HCT116 (cell line): ENCODE measurements around the gene HBM. TPM values are rescaled to one million over a fixed set of nuclear protein-coding genes. Genes with fewer than 3 reads are reported as not detected.

Experiments
- ATAC-seq: fragments of 200-7000 bp; cut with Tn5 transposase; 2 replicates; pipeline ENCODE4 v1.9.1; 2020; ENCODE audit warnings: mild to moderate bottlenecking, moderate library complexity
- BruUV-seq: library from RNA; stranded (reverse); fragments of 400-500 nt; replicated peaks from 2 replicates; lab custom pipeline; 2021; lab: Mats Ljungman, UMichigan
- CTCF ChIA-PET: fragments of 300-600 bp; sonication (Branson Sonifier 250); formaldehyde crosslinking; loops from one replicate; lab custom pipeline; 2021; ENCODE audit warnings: antibody characterized with exemption; lab: Charles Lee
- POLR2A ChIA-PET: fragments of 300-600, 350-600 bp; sonication (Branson Sonifier 250); formaldehyde crosslinking; loops from one replicate; lab custom pipeline; 2021; ENCODE audit warnings: antibody characterized with exemption; lab: Charles Lee
- RAD21 ChIA-PET, 2 experiments: fragments of 300-600 bp; sonication (Branson Sonifier 250); formaldehyde crosslinking; loops; one replicate each; lab custom pipeline; 2023; ENCODE audit warnings: low total read pairs in 2 of 2; ENCODE audit not compliant: uncharacterized antibody in 2 of 2, unreplicated experiment in 2 of 2, low non-redundant PET in 1 of 2; lab: Charles Lee
- DNase-seq: peaks from one replicate; pipeline ENCODE4 v3.0.0-alpha.2; 2010; ENCODE audit warnings: low read depth, low spot score
- H2AFZ ChIP-seq: fragments of 200-600 bp; shearing (Covaris generic), sonication (generic); 2 replicates; pipeline ENCODE4 v1.6.1; 2017; ENCODE audit warnings: low read depth, mixed run types, mixed read lengths, antibody characterized with exemption, low read length; ENCODE audit not compliant: poor library complexity, severe bottlenecking
- H3K27ac ChIP-seq: 2 replicates; pipeline ENCODE4 v1.5.1; 2012; ENCODE audit warnings: low read depth, low read length
- H3K27me3 ChIP-seq: fragments of 200-600 bp; sonication (generic); 2 replicates; pipeline ENCODE4 v1.6.1; 2016; ENCODE audit warnings: mixed run types, low read length, mixed read lengths; ENCODE audit not compliant: insufficient read depth
- H3K36me3 ChIP-seq, 2 experiments: fragments of 200-500 bp in 1 of 2; fragments of 200-600 bp in 1 of 2; sonication (Bioruptor generic) in 1 of 2; sonication (generic) in 1 of 2; 2 replicates each; pipeline versions ENCODE4 v1.5.1 to v1.6.1; 2014 to 2016; ENCODE audit warnings: low read length in 2 of 2, inconsistent platforms in 1 of 2, mixed read lengths in 1 of 2, mixed run types in 1 of 2; ENCODE audit not compliant: insufficient read depth in 2 of 2, control insufficient read depth in 1 of 2
- H3K4me1 ChIP-seq, 2 experiments: fragments of 200-600 bp in 1 of 2; sonication (generic) in 1 of 2; 2 replicates each; pipeline versions ENCODE4 v1.5.1 to v1.6.1; 2012 to 2017; ENCODE audit warnings: low read length in 2 of 2, inconsistent platforms in 1 of 2, mild to moderate bottlenecking in 1 of 2, mixed read lengths in 1 of 2, mixed run types in 1 of 2, moderate library complexity in 1 of 2; ENCODE audit not compliant: insufficient read depth in 2 of 2, control insufficient read depth in 1 of 2
- H3K4me2 ChIP-seq: fragments of 200-600 bp; sonication (generic); 2 replicates; pipeline ENCODE4 v1.6.1; 2017; ENCODE audit warnings: mixed run types, low read length, mixed read lengths
- H3K4me3 ChIP-seq, 2 experiments: fragments of 200-600 bp in 1 of 2; sonication (generic) in 1 of 2; replicated peaks in 1 of 2; 2 replicates each; pipeline ENCODE4 v1.5.1; 2011 to 2016; ENCODE audit warnings: low read length in 2 of 2, control low read depth in 1 of 2, low read depth in 1 of 2, mild to moderate bottlenecking in 1 of 2, mixed read lengths in 1 of 2, mixed run types in 1 of 2
- H3K79me2 ChIP-seq: fragments of 200-600 bp; sonication (generic); 2 replicates; pipeline ENCODE4 v1.6.1; 2017; ENCODE audit warnings: mild to moderate bottlenecking, mixed run types, low read length, moderate library complexity, mixed read lengths; ENCODE audit not compliant: insufficient read depth
- H3K9ac ChIP-seq: fragments of 200-600 bp; sonication (generic); 2 replicates; pipeline ENCODE4 v1.6.1; 2016; ENCODE audit warnings: low read length, mixed read lengths
- H3K9me2 ChIP-seq: fragments of 200-600 bp; sonication (generic), shearing (Covaris generic); 2 replicates; pipeline ENCODE4 v1.6.1; 2017; ENCODE audit warnings: mixed run types, mild to moderate bottlenecking, moderate library complexity; ENCODE audit not compliant: insufficient read depth
- H3K9me3 ChIP-seq, 2 experiments: fragments of 200-500 bp in 1 of 2; fragments of 200-600 bp in 1 of 2; sonication (Bioruptor generic) in 1 of 2; sonication (generic) in 1 of 2; 2 replicates each; pipeline ENCODE4 v1.6.1; 2014 to 2017; ENCODE audit warnings: low read length in 2 of 2, mixed read lengths in 2 of 2, inconsistent platforms in 1 of 2, low read depth in 1 of 2, mild to moderate bottlenecking in 1 of 2, mixed run types in 1 of 2, moderate library complexity in 1 of 2; ENCODE audit not compliant: control insufficient read depth in 1 of 2, insufficient read depth in 1 of 2
- H4K20me1 ChIP-seq: fragments of 200-600 bp; sonication (generic), shearing (Covaris generic); 2 replicates; pipeline ENCODE4 v1.6.1; 2017; ENCODE audit warnings: mixed run types, mild to moderate bottlenecking, moderate library complexity; ENCODE audit not compliant: insufficient read depth
- CBX3 ChIP-seq: IDR thresholded peaks from 2 replicates; pipeline ENCODE4 v1.6.1; 2012; ENCODE audit warnings: low read depth
- CEBPB ChIP-seq: IDR thresholded peaks from 2 replicates; pipeline ENCODE4 v1.6.1; 2012; ENCODE audit warnings: low read depth
- ELF1 ChIP-seq: IDR thresholded peaks from 2 replicates; pipeline ENCODE4 v1.6.1; 2012; ENCODE audit warnings: low read depth, borderline replicate concordance
- EZH2phosphoT487 ChIP-seq: fragments of 200-600 bp; IDR thresholded peaks from 2 replicates; pipeline ENCODE4 v1.6.1; 2018; ENCODE audit warnings: antibody characterized with exemption, borderline replicate concordance
- JUND ChIP-seq: IDR thresholded peaks from 2 replicates; pipeline ENCODE4 v1.6.1; 2012
- POLR2AphosphoS5 ChIP-seq: IDR thresholded peaks from 2 replicates; pipeline ENCODE4 v1.6.1; 2011; ENCODE audit warnings: mild to moderate bottlenecking, low read depth, low read length, moderate library complexity
- RAD21 ChIP-seq: IDR thresholded peaks from 2 replicates; pipeline ENCODE4 v1.6.1; 2012; ENCODE audit warnings: low read depth, mild to moderate bottlenecking
- SIN3A ChIP-seq: IDR thresholded peaks from 2 replicates; pipeline ENCODE4 v1.6.1; 2012; ENCODE audit warnings: low read depth
- SP1 ChIP-seq: IDR thresholded peaks from 2 replicates; pipeline ENCODE4 v1.6.1; 2012; ENCODE audit warnings: low read depth
- SRF ChIP-seq: IDR thresholded peaks from 2 replicates; pipeline ENCODE4 v1.6.1; 2012; ENCODE audit warnings: low read depth
- YY1 ChIP-seq: IDR thresholded peaks from 2 replicates; pipeline ENCODE4 v1.6.1; 2011; ENCODE audit warnings: low read length, low read depth, moderate library complexity, mild to moderate bottlenecking; ENCODE audit not compliant: insufficient replicate concordance; ENCODE audit errors: extremely low read depth
- ZFX ChIP-seq: fragments of 450-650 bp; IDR thresholded peaks from 2 replicates; pipeline ENCODE4 v1.6.1; 2017
- ZNF274 ChIP-seq: fragments of 200-500 bp; sonication (Bioruptor generic); IDR thresholded peaks from 2 replicates; pipeline ENCODE4 v1.6.1; 2014; ENCODE audit warnings: mild to moderate bottlenecking, low read depth, low read length, inconsistent platforms
- intact Hi-C: fragments of 100-400 bp; cut with micrococcal nuclease; formaldehyde crosslinking; loops from 2 replicates; pipeline ENCODE4 v1.10.0; 2022
- total RNA-seq: library from RNA; stranded (reverse); gene quantifications from one replicate; pipeline ENCODE4 v1.2.1, GENCODE V29; 2021; ENCODE audit not compliant: unreplicated experiment
- TF ChIP-seq, protein P1 (sequence below): IDR thresholded peaks from 2 replicates; pipeline ENCODE4 v1.6.1; 2012
- TF ChIP-seq, protein P2 (sequence below): IDR thresholded peaks from 2 replicates; pipeline ENCODE4 v1.6.1; 2011; ENCODE audit warnings: mild to moderate bottlenecking, low read length, moderate library complexity; ENCODE audit not compliant: insufficient replicate concordance; ENCODE audit errors: extremely low read depth
- TF ChIP-seq, protein P3 (sequence below), 3 experiments: fragments of 200-600 bp in 1 of 3; sonication (generic) in 1 of 3; IDR thresholded peaks in 2 of 3; conservative IDR thresholded peaks in 1 of 3; 2 replicates each; pipeline ENCODE4 v1.5.1; 2012 to 2017; ENCODE audit warnings: low read depth in 2 of 3, low read length in 2 of 3, antibody characterized with exemption in 1 of 3, borderline replicate concordance in 1 of 3, control low read depth in 1 of 3, mild to moderate bottlenecking in 1 of 3, mixed read lengths in 1 of 3, mixed run types in 1 of 3, moderate library complexity in 1 of 3; ENCODE audit not compliant: insufficient read depth in 1 of 3

HBM gene
- total RNA-seq, 1 experiment from 2014 or later: not detected

DNA sequence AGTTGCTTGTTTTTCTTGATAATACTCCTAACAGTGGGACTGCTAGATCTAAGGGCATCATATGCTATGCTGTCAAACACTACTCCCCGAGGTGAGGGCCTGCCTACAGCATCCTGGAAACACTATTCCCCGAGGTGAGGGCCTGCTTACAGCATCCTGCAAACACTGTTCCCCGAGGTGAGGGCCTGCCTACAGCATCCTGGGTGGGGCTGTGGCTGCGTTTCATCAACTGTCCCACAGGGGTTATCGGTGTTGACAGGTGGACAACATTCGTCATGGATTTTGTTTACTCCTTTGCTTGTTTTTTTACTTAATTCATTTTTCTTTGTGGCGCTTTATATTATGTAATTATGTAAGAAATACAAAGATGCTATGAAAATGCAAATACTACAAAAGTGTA, 49.8 kb upstream of the HBM start:
- Histone ChIP-seq H3K4me1 (peaks cover 15 to 25% of the 10 kb centered on the region in 2 experiments), H3K27ac (no peak overlapping the region), H3K9ac (no peak overlapping the region), H2AFZ (no peak overlapping the region), H3K9me3 (no peaks in the 10 kb centered on the region), H3K27me3 (no peaks in the 10 kb centered on the region), H3K79me2 (no peaks in the 10 kb centered on the region), H4K20me1 (no peaks in the 10 kb centered on the region), H3K4me3 (no peak overlapping the region), H3K9me2 (no peaks in the 10 kb centered on the region), H3K36me3 (0 out of 4 replicates have a peak, but pooled peaks cover 0 to 6% of the 10 kb centered on the region in 2 experiments)
- intact Hi-C loops: no loop called here
- ChIA-PET RAD21 (no interaction called here), POLR2A (no interaction called here), CTCF (no interaction called here)
- ATAC-seq: no peak
- no TSS peak for BruUV-seq
- TF ChIP-seq SRF (no peak), RAD21 (no peak), YY1 (no peak), ELF1 (no peak), CBX3 (no peak), POLR2AphosphoS5 (no peak), EZH2phosphoT487 (no peak), ZFX (no peak), CEBPB (no peak), SP1 (no peak), JUND (no peak), SIN3A (no peak), ZNF274 (no peak)
- TF ChIP-seq, protein P1, sequence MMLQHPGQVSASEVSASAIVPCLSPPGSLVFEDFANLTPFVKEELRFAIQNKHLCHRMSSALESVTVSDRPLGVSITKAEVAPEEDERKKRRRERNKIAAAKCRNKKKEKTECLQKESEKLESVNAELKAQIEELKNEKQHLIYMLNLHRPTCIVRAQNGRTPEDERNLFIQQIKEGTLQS: no peak
- TF ChIP-seq, protein P2, sequence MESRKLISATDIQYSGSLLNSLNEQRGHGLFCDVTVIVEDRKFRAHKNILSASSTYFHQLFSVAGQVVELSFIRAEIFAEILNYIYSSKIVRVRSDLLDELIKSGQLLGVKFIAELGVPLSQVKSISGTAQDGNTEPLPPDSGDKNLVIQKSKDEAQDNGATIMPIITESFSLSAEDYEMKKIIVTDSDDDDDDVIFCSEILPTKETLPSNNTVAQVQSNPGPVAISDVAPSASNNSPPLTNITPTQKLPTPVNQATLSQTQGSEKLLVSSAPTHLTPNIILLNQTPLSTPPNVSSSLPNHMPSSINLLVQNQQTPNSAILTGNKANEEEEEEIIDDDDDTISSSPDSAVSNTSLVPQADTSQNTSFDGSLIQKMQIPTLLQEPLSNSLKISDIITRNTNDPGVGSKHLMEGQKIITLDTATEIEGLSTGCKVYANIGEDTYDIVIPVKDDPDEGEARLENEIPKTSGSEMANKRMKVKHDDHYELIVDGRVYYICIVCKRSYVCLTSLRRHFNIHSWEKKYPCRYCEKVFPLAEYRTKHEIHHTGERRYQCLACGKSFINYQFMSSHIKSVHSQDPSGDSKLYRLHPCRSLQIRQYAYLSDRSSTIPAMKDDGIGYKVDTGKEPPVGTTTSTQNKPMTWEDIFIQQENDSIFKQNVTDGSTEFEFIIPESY: no peak
- TF ChIP-seq, protein P3, sequence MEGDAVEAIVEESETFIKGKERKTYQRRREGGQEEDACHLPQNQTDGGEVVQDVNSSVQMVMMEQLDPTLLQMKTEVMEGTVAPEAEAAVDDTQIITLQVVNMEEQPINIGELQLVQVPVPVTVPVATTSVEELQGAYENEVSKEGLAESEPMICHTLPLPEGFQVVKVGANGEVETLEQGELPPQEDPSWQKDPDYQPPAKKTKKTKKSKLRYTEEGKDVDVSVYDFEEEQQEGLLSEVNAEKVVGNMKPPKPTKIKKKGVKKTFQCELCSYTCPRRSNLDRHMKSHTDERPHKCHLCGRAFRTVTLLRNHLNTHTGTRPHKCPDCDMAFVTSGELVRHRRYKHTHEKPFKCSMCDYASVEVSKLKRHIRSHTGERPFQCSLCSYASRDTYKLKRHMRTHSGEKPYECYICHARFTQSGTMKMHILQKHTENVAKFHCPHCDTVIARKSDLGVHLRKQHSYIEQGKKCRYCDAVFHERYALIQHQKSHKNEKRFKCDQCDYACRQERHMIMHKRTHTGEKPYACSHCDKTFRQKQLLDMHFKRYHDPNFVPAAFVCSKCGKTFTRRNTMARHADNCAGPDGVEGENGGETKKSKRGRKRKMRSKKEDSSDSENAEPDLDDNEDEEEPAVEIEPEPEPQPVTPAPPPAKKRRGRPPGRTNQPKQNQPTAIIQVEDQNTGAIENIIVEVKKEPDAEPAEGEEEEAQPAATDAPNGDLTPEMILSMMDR (IDR thresholded peaks at IDR 0.05 in 2 of 3, conservative IDR thresholded peaks at IDR 0.05 in 1 of 3; ENCODE audit: borderline replicate concordance in 1 of 3, insufficient read depth in 1 of 3, low read depth in 2 of 3, low read length in 2 of 3): no peak
- TF ChIP-seq, all 23 proteins: peak for 0
- no peak for DNase-seq
- no peak overlapping the region for H3K4me2 ChIP-seq
